Spleen (tissue), 7 donors: Measurements from ENCODE around the gene AQP12B.

Experiments
- CTCF ChIP-seq, 11 experiments: fragments of 200-600 bp in 7 of 11; fragments of 450-650 bp in 4 of 11; sonication (generic) in 4 of 11; IDR thresholded peaks in 8 of 11; conservative IDR thresholded peaks in 3 of 11; 1 replicate in 7 of 11; 2 replicates in 4 of 11; pipeline versions ENCODE4 v1.4.0 to v1.8.0; 2016 to 2021; ENCODE audit warnings: antibody characterized with exemption in 11 of 11, inconsistent platforms in 4 of 11, mild to moderate bottlenecking in 1 of 11
- POLR2A ChIP-seq, 3 donors: fragments of 450-650 bp; IDR thresholded peaks; one replicate each; pipeline ENCODE4 v1.5.1; 2017; ENCODE audit warnings: antibody characterized with exemption in 3 of 3, mild to moderate bottlenecking in 1 of 3
- donor health status: DM: no; HTN: no; CAD: no; lungs with moderate emphysema.
- donor health status: DM: no; HTN: no; CAD: no.
- donor health status: DM: no; HTN: no; CAD: no.

GRCh38 chr2:240645346-240645745 lies 37.3 kb downstream of the AQP12B start:
- TF ChIP-seq CTCF (IDR thresholded peaks at IDR 0.05 in 8 of 11, conservative IDR thresholded peaks at IDR 0.05 in 3 of 11) (no peak), POLR2A (IDR thresholded peaks at IDR 0.05) (no peak)
